ENCODE results near the gene FOXR1.
"Not testable (repeated sequence)": the region's sequence is repeated elsewhere in the genome, so short reads cannot be mapped to it uniquely, and the experiment has no call there.

Gene FOXR1

GRCh38 chr11:119016216-119017009 is 44.9 kb downstream of the FOXR1 start:
- Histone ChIP-seq H3K9ac (ENCODE audit: low read length) (no peak overlapping the region), H3K4me3 (ENCODE audit: low read length) (no peak overlapping the region), H3K4me2 (ENCODE audit: low read depth, low read length) (peak overlapping the region; percentile 73; the same call in 1 of the 2 replicates), H4K20me1 (ENCODE audit: insufficient read depth, low read length) (0 out of 2 replicates have a peak, but pooled peaks cover 3% of the 10 kb centered on the region), H3F3A (ENCODE audit: insufficient read depth, low read length) (peaks cover 67% of the 10 kb centered on the region), H3K4me1 (ENCODE audit: low read length) (peaks cover 20% of the 10 kb centered on the region), H3K27me3 (replicated peaks; ENCODE audit: insufficient read depth, low read length) (no peaks in the 10 kb centered on the region), H3K79me2 (ENCODE audit: low read length) (peaks cover 62% of the 10 kb centered on the region), H2AFZ (ENCODE audit: low read length) (no peak overlapping the region), H3K27ac (ENCODE audit: low read length) (no peak overlapping the region), H3K9me3 (replicated peaks; ENCODE audit: insufficient read depth, low read length) (no peaks in the 10 kb centered on the region), H3K9me2 (replicated peaks; ENCODE audit: insufficient read depth, low read length) (no peaks in the 10 kb centered on the region), H3K36me3 (replicated peaks; ENCODE audit: insufficient read depth, low read length) (peaks cover 12% of the 10 kb centered on the region)
- no peak for TF ChIP-seq EZH2phosphoT487 (IDR thresholded peaks at IDR 0.05; ENCODE audit: low read length)
- TF ChIP-seq CTCF (IDR thresholded peaks at IDR 0.05; ENCODE audit: low read length) = no peak
- no peak for TF ChIP-seq EZH2 (optimal IDR thresholded peaks at IDR 0.05; ENCODE audit: low read depth, low read length)
- no peak for DNase-seq

- Histone ChIP-seq H3K79me2 (ENCODE audit: low read length) (peaks cover 70% of the 10 kb centered on the region), H3K27ac (ENCODE audit: low read length) (peak overlapping the region; percentile 93; the same call in 1 of the 2 replicates), H3K36me3 (replicated peaks; ENCODE audit: insufficient read depth, low read length) (peaks cover 12% of the 10 kb centered on the region), H3K4me1 (ENCODE audit: low read length) (peaks cover 29% of the 10 kb centered on the region), H3F3A (ENCODE audit: insufficient read depth, low read length) (peaks cover 70% of the 10 kb centered on the region), H3K4me3 (ENCODE audit: low read length) (peak overlapping the region; percentile 97), H3K4me2 (ENCODE audit: low read depth, low read length) (peak overlapping the region; percentile 73), H3K9ac (ENCODE audit: low read length) (peak overlapping the region; percentile 92)
- not testable (repeated sequence) for H3K27me3 ChIP-seq (replicated peaks; ENCODE audit: insufficient read depth, low read length); H3K9me3 ChIP-seq (replicated peaks; ENCODE audit: insufficient read depth, low read length); H4K20me1 ChIP-seq (ENCODE audit: insufficient read depth, low read length); DNase-seq; H3K9me2 ChIP-seq (replicated peaks; ENCODE audit: insufficient read depth, low read length); H2AFZ ChIP-seq (ENCODE audit: low read length)
Measured at GRCh38 chr11:119017377-119017776, 45.8 kb downstream of the FOXR1 start.

- H3K4me3 ChIP-seq (ENCODE audit: low read length) = peak within 1 kb of the TSS; percentile 97
- peak within 1 kb of the TSS; percentile 93 for H3K27ac ChIP-seq (ENCODE audit: low read length)
- H3K36me3 ChIP-seq (replicated peaks; ENCODE audit: insufficient read depth, low read length) = peaks cover 12% of the 10 kb centered on the region
- H3K4me2 ChIP-seq (ENCODE audit: low read depth, low read length) = peak within 1 kb of the TSS; percentile 95
- peak; percentile 97 for DNase-seq
- H3F3A ChIP-seq (ENCODE audit: insufficient read depth, low read length) = peaks cover 70% of the 10 kb centered on the region
- H3K27me3 ChIP-seq (replicated peaks; ENCODE audit: insufficient read depth, low read length) = no peaks in the 10 kb centered on the region
- H3K4me1 ChIP-seq (ENCODE audit: low read length) = peaks cover 33% of the 10 kb centered on the region
- H3K9ac ChIP-seq (ENCODE audit: low read length) = peak within 1 kb of the TSS; percentile 92
- no peak for TF ChIP-seq EZH2phosphoT487 (IDR thresholded peaks at IDR 0.05; ENCODE audit: low read length)
- no peak for TF ChIP-seq EZH2 (optimal IDR thresholded peaks at IDR 0.05; ENCODE audit: low read depth, low read length)
- no peak for TF ChIP-seq CTCF (IDR thresholded peaks at IDR 0.05; ENCODE audit: low read length)
- peak within 1 kb of the TSS; percentile 67 for H2AFZ ChIP-seq (ENCODE audit: low read length)
- no peaks in the 10 kb centered on the region for H3K9me2 ChIP-seq (replicated peaks; ENCODE audit: insufficient read depth, low read length)
- H4K20me1 ChIP-seq (ENCODE audit: insufficient read depth, low read length) = 0 out of 2 replicates have a peak, but pooled peaks cover 3% of the 10 kb centered on the region
- H3K9me3 ChIP-seq (replicated peaks; ENCODE audit: insufficient read depth, low read length) = no peaks in the 10 kb centered on the region
- H3K79me2 ChIP-seq (ENCODE audit: low read length) = peaks cover 73% of the 10 kb centered on the region
Measured at GRCh38 chr11:119018074-119018938, 46.7 kb downstream of the FOXR1 start, which contains the start of the genes RPS25 and TRAPPC4. Gene RPS25 (minus strand): TSS chr11:119018343. CDS start chr11:119018284, 59 bp downstream. Gene TRAPPC4 (plus strand): TSS chr11:119018766. CDS start chr11:119018796, 30 bp downstream.
